Measurements from ENCODE around the gene KIF18B.

KIF18B gene

DNA sequence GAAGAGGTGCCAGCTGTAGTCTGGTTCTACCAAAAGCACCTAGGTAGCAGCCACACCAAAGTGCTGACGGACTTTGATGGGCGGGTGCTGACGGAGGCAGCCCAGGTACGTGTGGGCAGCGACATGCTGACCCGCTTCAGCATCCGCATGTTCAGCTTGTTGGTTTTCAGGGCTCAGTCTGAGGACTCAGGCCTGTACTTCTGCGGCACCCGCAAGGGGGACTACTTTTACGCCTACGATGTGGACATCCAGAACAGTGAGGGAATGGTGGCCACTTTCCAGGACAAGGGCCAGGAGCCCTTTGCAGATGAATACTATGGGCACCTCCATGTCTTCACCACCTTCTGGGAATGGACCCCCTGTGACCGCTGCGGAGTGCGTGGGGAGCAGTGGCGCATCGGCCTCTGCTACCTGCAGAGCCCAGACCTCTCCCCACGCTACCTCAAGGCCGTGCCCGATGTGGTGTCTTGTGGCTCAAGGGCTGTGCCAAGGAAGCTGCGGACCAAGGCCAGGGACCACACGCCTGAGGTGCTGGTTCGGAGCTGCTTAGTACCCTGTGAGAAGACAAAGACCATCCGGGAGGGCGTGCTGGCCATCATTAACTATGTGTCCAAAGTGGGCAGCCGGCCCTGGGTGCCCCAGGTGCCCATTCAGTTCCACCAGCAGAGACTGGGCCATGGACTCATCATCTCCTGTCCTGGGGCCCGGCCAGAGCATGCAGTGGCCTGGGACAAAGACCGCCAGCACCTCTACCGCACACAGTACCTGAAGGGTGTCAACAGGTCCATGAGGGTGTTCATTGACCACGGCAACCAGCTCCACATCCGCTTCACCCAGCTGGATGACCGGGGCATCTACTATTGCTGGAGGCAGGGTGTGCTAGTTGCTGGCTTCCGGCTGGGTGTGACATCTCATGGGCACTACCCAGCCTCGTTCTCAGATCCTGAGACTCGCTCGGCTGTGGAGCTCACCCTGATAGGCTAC lies 43.3 kb downstream of the KIF18B start:
- TF ChIP-seq CTCF (IDR thresholded peaks at IDR 0.05; ENCODE audit: insufficient read depth, low read length), result no peak
- TF ChIP-seq SPI1 (IDR thresholded peaks at IDR 0.05; ENCODE audit: borderline replicate concordance, low read depth), result no peak
- no peak for TF ChIP-seq POLR2AphosphoS5 (IDR thresholded peaks at IDR 0.05; ENCODE audit: low read depth)
- TF ChIP-seq GABPA (IDR thresholded peaks at IDR 0.05; ENCODE audit: low read depth), result no peak
- no peak for TF ChIP-seq REST (IDR thresholded peaks at IDR 0.05; ENCODE audit: insufficient replicate concordance, low read depth)
- no peak overlapping the region for H3K27ac ChIP-seq (replicated peaks)
- DNase-seq (ENCODE audit: low read depth in 1 of 2, low spot score in 1 of 2), result no peak
- no peak overlapping the region for H3K4me3 ChIP-seq (replicated peaks; ENCODE audit: insufficient read depth, low read length)
- H3K27me3 ChIP-seq (ENCODE audit: insufficient read depth, poor library complexity, severe bottlenecking), result no peaks in the 10 kb centered on the region

- Histone ChIP-seq H3K4me3 (replicated peaks; ENCODE audit: insufficient read depth, low read length) (no peak overlapping the region), H3K27ac (replicated peaks) (no peak overlapping the region), H3K27me3 (ENCODE audit: insufficient read depth, poor library complexity, severe bottlenecking) (no peaks in the 10 kb centered on the region)
- DNase-seq (ENCODE audit: low read depth in 1 of 2, low spot score in 1 of 2), result no peak
- TF ChIP-seq POLR2AphosphoS5 (IDR thresholded peaks at IDR 0.05; ENCODE audit: low read depth) (no peak), REST (IDR thresholded peaks at IDR 0.05; ENCODE audit: insufficient replicate concordance, low read depth) (no peak), SPI1 (IDR thresholded peaks at IDR 0.05; ENCODE audit: borderline replicate concordance, low read depth) (no peak), CTCF (IDR thresholded peaks at IDR 0.05; ENCODE audit: insufficient read depth, low read length) (no peak), GABPA (IDR thresholded peaks at IDR 0.05; ENCODE audit: low read depth) (no peak)
Measured at GRCh38 chr17:44903012-44903685, 44.4 kb downstream of the KIF18B start.

- TF ChIP-seq CTCF (IDR thresholded peaks at IDR 0.05; ENCODE audit: insufficient read depth, low read length) (no peak), REST (IDR thresholded peaks at IDR 0.05; ENCODE audit: insufficient replicate concordance, low read depth) (no peak), GABPA (IDR thresholded peaks at IDR 0.05; ENCODE audit: low read depth) (no peak), POLR2AphosphoS5 (IDR thresholded peaks at IDR 0.05; ENCODE audit: low read depth) (no peak), SPI1 (IDR thresholded peaks at IDR 0.05; ENCODE audit: borderline replicate concordance, low read depth) (no peak)
- no peak overlapping the region for H3K27ac ChIP-seq (replicated peaks)
- H3K27me3 ChIP-seq (ENCODE audit: insufficient read depth, poor library complexity, severe bottlenecking), result no peaks in the 10 kb centered on the region
- no peak overlapping the region for H3K4me3 ChIP-seq (replicated peaks; ENCODE audit: insufficient read depth, low read length)
- DNase-seq (ENCODE audit: low read depth in 1 of 2, low spot score in 1 of 2), result no peak
Measured at GRCh38 chr17:44902135-44902760, 45.3 kb downstream of the KIF18B start.

All from HL-60 (cell line).